Ovary (tissue), 3 donors: ENCODE measurements around the gene FOXK2.

Source experiments
- CTCF ChIP-seq, 3 donors: fragments of 450-650 bp in 2 of 3; fragments of 200-600 bp in 1 of 3; IDR thresholded peaks; one replicate each; pipeline versions ENCODE4 v1.5.1 to v1.8.0; 2016 to 2022; ENCODE audit warnings: antibody characterized with exemption in 3 of 3, mild to moderate bottlenecking in 1 of 3
- EP300 ChIP-seq: sonication (generic); formaldehyde crosslinking; IDR thresholded peaks from one replicate; pipeline ENCODE4 v1.6.1; 2017; ENCODE audit warnings: antibody characterized with exemption
- POLR2A ChIP-seq: fragments of 450-650 bp; IDR thresholded peaks from one replicate; pipeline ENCODE4 v1.6.1; 2017; ENCODE audit warnings: antibody characterized with exemption, mild to moderate bottlenecking, moderate library complexity
- donor health status: DM: no; HTN: no; CAD: no.

- no peak for TF ChIP-seq CTCF (IDR thresholded peaks at IDR 0.05)
- TF ChIP-seq EP300: no peak
- TF ChIP-seq POLR2A: no peak
These were observed 11.9 kb downstream of the FOXK2 start for GRCh38 chr17:82531431-82531881.
